Naive thymus-derived CD8-positive, alpha-beta T cell (primary cell): ENCODE results near the gene TSKU. TPM values are rescaled to one million over a fixed set of nuclear protein-coding genes. Genes with fewer than 3 reads are reported as not detected.

Experiments used
- ATAC-seq, 2 donors: fragments of 150-1000 bp; cut with Tn5 transposase in 1 of 2; sonication (Bioruptor Pico), chemical (Tn5 transposase) in 1 of 2; 1 replicate in 1 of 2; 2 replicates in 1 of 2; pipeline ENCODE4 v1.10.0; 2021; ENCODE audit warnings: mild to moderate bottlenecking in 2 of 2, moderate library complexity in 2 of 2
- POLR2A ChIA-PET: fragments of 350-600 bp; sonication (Branson Sonifier 250); formaldehyde crosslinking; loops from one replicate; lab custom pipeline; 2021; ENCODE audit warnings: antibody characterized with exemption; lab: Charles Lee
- DNase-seq, 10 donors: peaks; one replicate each; pipeline versions ENCODE4 v3.0.0 to v3.0.0-alpha.2; 2020 to 2022
- H3K27ac Mint-ChIP-seq, 10 donors: one replicate each; pipeline ENCODE4 v1.8.0; 2020 to 2022; ENCODE audit warnings: mild to moderate bottlenecking in 10 of 10, mixed read lengths in 10 of 10, moderate library complexity in 4 of 10, inconsistent platforms in 1 of 10
- H3K27me3 Mint-ChIP-seq, 5 donors: one replicate each; pipeline ENCODE4 v1.8.0; 2021 to 2022; ENCODE audit warnings: mixed read lengths in 5 of 5
- H3K36me3 Mint-ChIP-seq, 3 donors: one replicate each; pipeline ENCODE4 v1.8.0; 2020 to 2022; ENCODE audit warnings: mixed read lengths in 3 of 3, mild to moderate bottlenecking in 2 of 3, inconsistent platforms in 1 of 3
- H3K4me1 Mint-ChIP-seq, 4 donors: one replicate each; pipeline ENCODE4 v1.8.0; 2021 to 2022; ENCODE audit warnings: mixed read lengths in 4 of 4
- H3K4me3 Mint-ChIP-seq, 10 donors: one replicate each; pipeline ENCODE4 v1.8.0; 2020 to 2022; ENCODE audit warnings: mild to moderate bottlenecking in 10 of 10, mixed read lengths in 10 of 10, moderate library complexity in 6 of 10, inconsistent platforms in 1 of 10
- H3K9me3 Mint-ChIP-seq, 9 donors: one replicate each; pipeline ENCODE4 v1.8.0; 2020 to 2022; ENCODE audit warnings: mixed read lengths in 9 of 9, mild to moderate bottlenecking in 3 of 9, inconsistent platforms in 1 of 9, moderate library complexity in 1 of 9
- polyA plus RNA-seq, 3 donors: library from polyadenylated mRNA; unstranded; fragments of 300-500 nt; fragmentation: Illumina TruSeq; gene quantifications; one replicate each; pipeline ENCODE4 v1.2.3, GENCODE V29; 2021
- total RNA-seq, 8 experiments: library from RNA in 2 of 8; stranded (reverse) in 2 of 8; gene quantifications; one replicate each; pipeline ENCODE4 v1.2.3 and lab custom pipeline; 2021 to 2026

TSKU gene
- total and polyA plus RNA-seq, 5 experiments from 2014 or later, result not detected

DNA sequence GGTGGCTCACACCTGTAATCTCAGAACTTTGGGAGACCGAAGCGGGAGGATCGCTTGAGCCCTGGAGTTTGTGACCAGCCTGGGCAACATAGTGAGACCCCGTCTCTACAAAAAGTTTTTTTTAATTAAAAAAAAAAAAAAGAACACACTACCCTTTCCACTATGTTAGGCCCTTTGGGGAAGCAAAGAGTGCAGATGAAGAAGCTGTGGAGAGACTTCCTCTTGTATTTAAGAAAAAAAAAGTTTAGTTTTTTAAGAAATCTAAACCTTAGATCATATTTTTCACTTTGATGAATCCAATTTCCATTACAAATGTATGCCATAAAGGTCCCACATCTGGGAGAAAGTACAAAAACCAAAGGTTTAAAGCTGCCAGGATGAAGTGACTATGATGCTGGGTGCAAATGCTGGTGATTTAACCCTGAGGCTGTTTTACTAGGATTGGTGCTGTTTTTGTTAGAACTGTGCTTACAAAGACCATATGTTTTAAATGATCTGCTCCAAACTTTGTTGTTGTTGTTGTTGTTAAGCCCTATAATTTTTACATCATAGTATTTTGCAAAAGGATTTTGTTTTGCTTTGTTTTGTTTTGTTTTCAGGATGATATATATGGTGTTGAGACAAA is 48.6 kb downstream of the TSKU start:
- Mint-ChIP-seq H3K4me1 (no peaks in the 10 kb centered on the region), H3K27me3 (peaks cover 0 to 11% (median 7%) of the 10 kb centered on the region in 5 donors), H3K27ac (no peak overlapping the region), H3K36me3 (no peaks in the 10 kb centered on the region), H3K9me3 (no peaks in the 10 kb centered on the region), H3K4me3 (no peak overlapping the region)
- ATAC-seq (no peak), DNase-seq (no peak)
- POLR2A ChIA-PET, result interaction anchor here (0.6 kb wide), 1 partner anchor 787 kb away, joined by 3 read pairs; no protein-coding TSS in a partner anchor

DNA sequence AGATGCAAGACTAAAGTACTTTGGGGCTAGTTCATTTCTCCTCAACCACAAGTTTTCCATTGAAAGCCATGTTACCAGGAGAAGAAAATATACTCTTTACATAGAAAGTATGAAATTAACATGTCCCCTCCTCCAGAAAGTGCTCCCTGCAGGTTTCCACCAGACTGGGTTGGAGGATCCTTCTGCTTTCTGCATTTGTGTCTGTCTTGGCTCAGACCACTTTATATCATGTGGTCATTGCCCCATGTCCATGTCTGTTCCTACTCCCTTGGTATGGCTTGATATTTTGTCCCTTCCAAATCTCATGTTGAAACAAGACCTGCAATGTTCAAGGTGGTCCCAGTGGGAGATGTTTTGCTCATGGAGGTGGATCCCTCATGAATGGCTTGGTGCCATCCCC is 49.2 kb downstream of the TSKU start:
- H3K4me3 Mint-ChIP-seq, result no peak overlapping the region
- ATAC-seq, result no peak
- no peak for DNase-seq
- no peak overlapping the region for H3K27ac Mint-ChIP-seq
- H3K9me3 Mint-ChIP-seq, result no peaks in the 10 kb centered on the region
- POLR2A ChIA-PET, result interaction anchor here (0.6 kb wide), 1 partner anchor 786 kb away, joined by 3 read pairs; no protein-coding TSS in a partner anchor
- peaks cover 0 to 11% (median 7%) of the 10 kb centered on the region in 5 donors for H3K27me3 Mint-ChIP-seq
- no peaks in the 10 kb centered on the region for H3K4me1 Mint-ChIP-seq
- no peaks in the 10 kb centered on the region for H3K36me3 Mint-ChIP-seq

DNA sequence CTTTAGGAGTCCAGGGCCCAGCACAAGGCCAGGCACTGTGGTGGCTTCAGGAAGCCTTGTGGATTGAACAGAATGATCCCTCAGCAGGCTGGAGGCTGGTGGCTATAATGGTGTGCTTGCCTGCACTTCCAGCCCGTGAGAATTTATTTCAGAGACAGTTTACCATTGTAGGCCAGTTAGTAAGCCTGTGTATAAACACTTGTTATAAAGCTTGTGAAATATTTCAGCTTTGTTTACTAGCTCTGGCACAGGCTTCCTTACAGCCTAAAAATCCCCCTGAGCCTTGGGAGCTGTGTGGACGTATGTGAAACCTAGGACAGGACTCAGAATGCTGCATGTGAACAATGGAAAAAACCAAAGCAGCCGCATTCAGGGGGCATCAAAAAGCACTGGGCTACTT is 51.0 kb downstream of the TSKU start:
- DNase-seq, result no peak
- POLR2A ChIA-PET, result no interaction called here
- Mint-ChIP-seq H3K4me1 (peaks cover 0 to 2% (median 0%) of the 10 kb centered on the region in 4 donors), H3K9me3 (no peaks in the 10 kb centered on the region), H3K27ac (no peak overlapping the region), H3K27me3 (peaks cover 1 to 14% (median 12%) of the 10 kb centered on the region in 5 donors), H3K36me3 (no peaks in the 10 kb centered on the region), H3K4me3 (no peak overlapping the region)
- no peak for ATAC-seq

DNA sequence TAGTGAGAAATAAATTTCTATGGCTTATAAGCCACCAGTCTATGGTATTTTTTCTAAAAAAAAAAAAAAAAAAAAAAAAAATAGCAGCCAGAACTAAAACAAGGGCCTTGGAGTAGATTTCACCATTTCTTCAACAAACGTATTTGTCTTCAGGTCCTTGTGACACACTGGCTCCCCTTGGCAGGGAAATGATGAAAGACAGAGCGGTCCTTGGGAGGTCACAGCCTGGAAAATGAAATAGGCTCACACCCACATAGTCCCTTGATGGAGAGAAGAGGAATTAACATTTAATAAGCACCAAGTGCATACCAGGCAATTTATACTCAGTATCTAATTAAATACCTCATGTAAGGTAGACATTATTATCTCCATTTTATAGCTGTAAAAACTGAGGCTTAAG is 51.9 kb downstream of the TSKU start:
- no peaks in the 10 kb centered on the region for H3K9me3 Mint-ChIP-seq
- POLR2A ChIA-PET, result no interaction called here
- H3K27me3 Mint-ChIP-seq, result peaks cover 3 to 21% (median 15%) of the 10 kb centered on the region in 5 donors
- DNase-seq (no peak), ATAC-seq (no peak)
- H3K36me3 Mint-ChIP-seq, result no peaks in the 10 kb centered on the region
- H3K27ac Mint-ChIP-seq, result peak overlapping the region in 1 of 10 donors; percentile 9
- peaks cover 0 to 2% (median 0%) of the 10 kb centered on the region in 4 donors for H3K4me1 Mint-ChIP-seq
- H3K4me3 Mint-ChIP-seq, result no peak overlapping the region

DNA sequence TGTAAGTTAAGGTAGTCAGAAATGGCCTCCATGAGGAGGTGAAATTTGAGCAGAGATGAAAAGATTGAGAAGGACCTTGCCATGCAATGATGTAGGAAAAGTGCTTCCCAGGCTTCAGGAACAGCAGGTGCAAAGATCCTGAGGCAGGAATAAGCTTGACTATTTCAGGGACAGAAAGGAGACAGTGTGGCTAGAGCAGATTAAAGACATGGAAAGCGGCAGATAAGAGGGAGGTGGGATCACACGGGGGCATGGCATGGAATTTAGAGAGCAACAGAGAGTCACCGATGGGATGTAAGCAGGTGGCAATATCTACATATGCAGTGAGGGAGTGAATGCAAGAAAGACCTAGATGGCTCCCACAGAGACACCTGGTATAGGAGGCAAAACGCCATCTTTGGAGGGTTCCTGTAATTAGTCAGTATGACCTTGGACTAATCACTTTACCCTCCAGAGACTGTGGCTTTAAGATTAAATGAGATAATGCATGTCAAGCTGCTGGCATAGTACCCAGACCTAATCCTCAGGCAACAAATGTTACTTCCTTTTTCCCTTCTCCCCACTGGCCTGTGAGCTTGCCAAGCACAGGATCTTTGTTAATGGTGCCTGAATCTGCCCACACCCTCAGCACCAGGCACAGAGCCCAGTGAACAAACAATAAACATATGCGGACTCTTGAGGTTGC is 52.9 kb downstream of the TSKU start:
- Mint-ChIP-seq H3K4me3 (no peak overlapping the region), H3K27me3 (peaks cover 3 to 21% (median 16%) of the 10 kb centered on the region in 5 donors), H3K27ac (no peak overlapping the region), H3K36me3 (no peaks in the 10 kb centered on the region), H3K9me3 (no peaks in the 10 kb centered on the region), H3K4me1 (peaks cover 0 to 2% (median 0%) of the 10 kb centered on the region in 4 donors)
- DNase-seq (no peak), ATAC-seq (no peak)
- POLR2A ChIA-PET, result interaction anchor here (0.6 kb wide), 1 partner anchor 149 kb away, joined by 3 read pairs; no protein-coding TSS in a partner anchor

DNA sequence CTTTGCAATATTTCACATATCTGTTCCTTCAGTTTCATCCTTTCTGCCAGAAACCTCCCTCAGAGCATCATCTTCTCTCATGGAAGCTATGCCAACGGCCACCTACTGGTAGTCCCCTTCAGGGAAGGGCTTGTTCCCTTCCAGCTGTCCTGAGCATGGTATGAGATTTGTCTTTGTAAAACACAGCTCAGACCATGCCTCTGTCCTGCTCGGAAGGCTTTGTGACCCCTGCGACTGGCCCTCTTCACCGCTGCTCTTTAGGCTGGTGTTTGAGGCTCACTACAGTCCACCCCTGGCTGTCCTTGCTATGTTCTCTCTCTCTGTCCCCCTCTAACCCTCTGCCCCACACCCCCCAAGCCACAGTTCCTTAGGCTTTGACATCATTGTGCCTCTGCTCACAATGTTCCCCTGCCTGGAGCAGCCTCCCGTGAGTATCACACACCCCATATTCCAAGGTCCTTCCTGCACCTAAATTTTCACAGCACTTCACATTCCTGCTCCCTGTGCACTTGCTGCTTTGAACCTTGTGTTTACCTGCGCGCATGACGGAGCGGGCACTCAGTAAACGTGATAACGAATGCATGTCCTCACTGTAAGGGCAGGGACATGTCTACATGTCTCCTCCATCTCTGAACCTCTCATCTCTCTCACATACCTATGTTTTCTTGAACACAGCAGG is 53.6 kb downstream of the TSKU start:
- no peak overlapping the region for H3K27ac Mint-ChIP-seq

DNA sequence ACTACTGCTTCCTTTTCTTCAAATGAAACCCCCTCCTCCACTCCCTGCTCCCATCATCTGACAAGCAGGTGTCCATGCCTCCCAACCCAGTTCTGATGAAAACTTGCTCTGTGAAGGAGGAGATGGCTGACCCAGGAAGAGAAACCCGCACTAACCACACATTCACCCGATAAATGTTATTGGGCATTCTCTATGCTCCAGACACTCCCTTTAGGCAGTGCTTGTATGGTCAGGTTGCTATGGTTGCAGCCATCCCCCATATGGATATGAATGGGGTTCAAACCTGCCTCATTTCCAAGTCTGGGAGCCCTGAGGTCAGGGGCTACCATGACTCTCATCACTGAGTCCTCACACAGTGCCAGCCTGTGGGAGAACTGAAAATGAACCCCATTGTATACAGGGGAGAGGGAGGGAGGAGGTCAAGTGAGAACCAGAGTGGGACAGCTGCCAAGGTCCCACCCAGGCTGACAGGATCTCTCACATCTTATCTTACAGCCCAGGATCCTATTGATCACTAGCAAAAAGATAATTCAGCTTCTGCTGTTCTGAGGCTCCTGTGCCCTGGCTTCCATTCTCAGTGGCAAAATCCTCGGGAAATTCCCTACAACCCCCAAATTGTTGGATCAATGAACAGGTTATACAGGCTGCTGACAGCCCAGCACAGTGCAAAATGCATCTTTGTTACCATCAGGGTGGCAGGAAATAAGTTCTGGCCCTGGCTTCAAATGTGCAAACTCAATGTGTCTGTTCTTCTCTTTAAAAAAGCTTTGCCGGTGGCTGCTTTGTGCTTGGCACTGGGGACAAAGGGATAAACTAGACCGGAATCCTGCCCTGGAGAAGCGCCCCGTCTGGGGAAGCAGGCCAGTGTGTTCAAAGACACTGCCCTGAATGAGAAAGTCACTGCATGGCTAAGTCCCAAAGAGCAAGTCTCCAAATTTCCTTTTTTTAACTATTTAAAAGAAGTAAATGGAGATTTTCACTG is 54.8 kb downstream of the TSKU start:
- peaks cover 0 to 2% (median 0%) of the 10 kb centered on the region in 4 donors for H3K4me1 Mint-ChIP-seq

More for the DNA sequence above, 53.6 kb downstream of the TSKU start:
- ATAC-seq (no peak), DNase-seq (no peak)
- no peaks in the 10 kb centered on the region for H3K9me3 Mint-ChIP-seq
- H3K4me3 Mint-ChIP-seq, result no peak overlapping the region
- H3K36me3 Mint-ChIP-seq, result no peaks in the 10 kb centered on the region
- peaks cover 6 to 24% (median 19%) of the 10 kb centered on the region in 5 donors for H3K27me3 Mint-ChIP-seq
- H3K4me1 Mint-ChIP-seq, result peaks cover 0 to 2% (median 0%) of the 10 kb centered on the region in 4 donors
- POLR2A ChIA-PET, result no interaction called here

DNA sequence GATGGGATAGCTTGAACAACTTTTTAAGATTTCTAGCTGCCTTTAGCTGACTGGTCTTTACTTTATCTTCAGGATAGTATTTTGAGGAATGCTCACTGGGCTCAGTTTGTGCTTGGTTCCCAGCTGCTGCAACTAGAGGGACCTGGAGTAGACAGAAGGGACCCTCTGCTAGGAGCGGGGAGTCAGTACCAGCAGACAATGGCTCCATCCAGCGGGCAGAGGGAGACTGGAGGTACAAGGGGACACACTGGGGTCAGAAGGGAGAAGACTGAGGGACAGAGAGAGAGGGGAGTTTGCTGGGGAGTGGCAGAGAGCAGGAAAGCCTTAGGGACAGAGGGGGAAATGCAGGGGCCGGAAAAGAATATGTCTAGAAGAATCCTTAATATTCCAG is 55.5 kb downstream of the TSKU start:
- H3K4me3 Mint-ChIP-seq, result no peak overlapping the region
- no peak for ATAC-seq
- POLR2A ChIA-PET, result no interaction called here

More for the DNA sequence above, 54.8 kb downstream of the TSKU start:
- Mint-ChIP-seq H3K9me3 (no peaks in the 10 kb centered on the region), H3K27ac (no peak overlapping the region), H3K36me3 (peaks cover 0 to 2% (median 0%) of the 10 kb centered on the region in 3 donors), H3K4me3 (no peak overlapping the region), H3K27me3 (peaks cover 13 to 29% (median 24%) of the 10 kb centered on the region in 5 donors)
- POLR2A ChIA-PET, result no interaction called here
- ATAC-seq, result no peak
- no peak for DNase-seq

DNA sequence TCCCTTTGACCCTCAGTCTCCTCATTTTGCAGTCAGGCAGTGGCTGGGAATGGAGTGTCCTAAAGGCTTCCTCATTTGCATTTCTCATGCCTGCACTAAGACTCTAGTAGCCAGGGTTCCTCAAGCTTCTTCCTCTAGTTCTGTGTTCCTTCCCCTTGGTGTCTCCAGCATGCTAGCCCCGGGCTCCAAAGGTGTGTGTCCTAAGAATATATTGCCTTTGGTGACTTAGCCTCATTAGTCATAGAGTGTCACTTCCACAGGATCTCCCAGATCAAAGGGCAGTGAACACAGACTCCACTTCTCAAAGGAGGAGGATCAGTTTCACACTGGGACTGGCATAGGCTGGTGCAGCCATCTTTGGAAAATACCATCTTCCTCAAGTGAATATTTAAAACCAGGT is 56.2 kb downstream of the TSKU start:
- no peak overlapping the region for H3K27ac Mint-ChIP-seq
- ATAC-seq (no peak), DNase-seq (no peak)
- POLR2A ChIA-PET, result no interaction called here
- H3K27me3 Mint-ChIP-seq, result peaks cover 15 to 33% (median 29%) of the 10 kb centered on the region in 5 donors
- no peaks in the 10 kb centered on the region for H3K9me3 Mint-ChIP-seq
- H3K36me3 Mint-ChIP-seq, result peaks cover 0 to 2% (median 1%) of the 10 kb centered on the region in 3 donors
- peaks cover 0 to 2% (median 0%) of the 10 kb centered on the region in 4 donors for H3K4me1 Mint-ChIP-seq
- H3K4me3 Mint-ChIP-seq, result no peak overlapping the region

More for the DNA sequence above, 55.5 kb downstream of the TSKU start:
- Mint-ChIP-seq H3K27ac (no peak overlapping the region), H3K27me3 (peaks cover 15 to 31% (median 26%) of the 10 kb centered on the region in 5 donors), H3K36me3 (peaks cover 0 to 2% (median 0%) of the 10 kb centered on the region in 3 donors), H3K4me1 (peaks cover 0 to 2% (median 0%) of the 10 kb centered on the region in 4 donors), H3K9me3 (no peaks in the 10 kb centered on the region)
- DNase-seq, result no peak

DNA sequence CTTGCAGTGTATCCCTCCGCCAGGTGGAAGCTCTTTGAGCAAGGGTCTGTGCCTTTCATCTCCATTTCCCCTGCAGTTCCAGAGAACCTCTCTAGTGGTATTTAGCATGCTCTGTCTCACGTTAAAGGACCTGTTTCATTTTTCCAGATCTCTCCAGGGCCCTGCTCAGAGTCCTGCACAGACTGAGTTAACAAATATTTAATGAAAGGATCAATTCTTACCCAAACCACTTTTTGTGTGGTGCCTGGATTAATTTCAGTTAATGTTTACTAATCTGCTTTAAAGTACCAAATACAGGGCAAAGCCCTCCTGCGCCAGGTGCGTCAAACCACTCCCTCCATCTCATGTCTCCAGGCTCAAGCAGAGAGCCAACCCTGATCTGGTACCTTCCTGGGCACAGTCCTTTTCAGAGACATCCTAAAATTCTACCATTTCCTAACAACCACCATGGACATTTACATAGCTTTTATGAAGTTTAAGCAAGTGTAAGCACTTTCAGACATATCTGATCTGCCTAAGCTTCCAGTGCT is 58.8 kb downstream of the TSKU start:
- peaks cover 0 to 2% (median 0%) of the 10 kb centered on the region in 4 donors for H3K4me1 Mint-ChIP-seq
- no peak overlapping the region for H3K4me3 Mint-ChIP-seq
- H3K27me3 Mint-ChIP-seq, result peaks cover 15 to 39% (median 33%) of the 10 kb centered on the region in 5 donors
- no peak for DNase-seq
- POLR2A ChIA-PET, result interaction anchor here (1.2 kb wide), 1 partner anchor 16 kb away, joined by 7 read pairs; no protein-coding TSS in a partner anchor
- H3K27ac Mint-ChIP-seq, result no peak overlapping the region
- ATAC-seq, result no peak
- no peaks in the 10 kb centered on the region for H3K9me3 Mint-ChIP-seq
- H3K36me3 Mint-ChIP-seq, result peaks cover 0 to 5% (median 2%) of the 10 kb centered on the region in 3 donors

DNA sequence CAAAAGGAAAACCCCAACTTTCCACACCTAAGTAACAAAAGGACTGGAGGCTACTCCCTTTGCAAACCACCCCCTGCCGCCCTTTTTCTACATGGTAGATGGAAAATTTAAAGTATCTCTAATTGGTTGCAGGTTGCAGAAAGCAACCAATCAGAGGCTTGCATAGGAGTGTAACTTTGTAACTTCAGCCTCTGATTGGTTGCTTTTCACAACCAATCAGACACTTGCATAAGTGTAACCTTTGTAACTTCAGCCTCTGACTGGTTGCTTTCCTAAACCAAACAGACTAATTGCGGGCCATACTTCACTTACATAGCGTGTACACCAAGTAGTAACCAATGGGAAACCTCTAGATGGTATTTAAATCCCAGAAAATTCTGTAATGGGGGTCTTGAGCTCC is 60.8 kb downstream of the TSKU start:
- H3K36me3 Mint-ChIP-seq, result peaks cover 0 to 5% (median 2%) of the 10 kb centered on the region in 3 donors
- no peak overlapping the region for H3K4me3 Mint-ChIP-seq
- H3K27me3 Mint-ChIP-seq, result peaks cover 17 to 44% (median 39%) of the 10 kb centered on the region in 5 donors
- H3K27ac Mint-ChIP-seq, result no peak overlapping the region
- DNase-seq (no peak), ATAC-seq (no peak)
- POLR2A ChIA-PET, result no interaction called here
- no peaks in the 10 kb centered on the region for H3K4me1 Mint-ChIP-seq
- H3K9me3 Mint-ChIP-seq, result no peaks in the 10 kb centered on the region
